HepG2 (cell line): ENCODE data around the gene COQ5. TPM values are rescaled to one million over a fixed set of nuclear protein-coding genes. Genes with fewer than 3 reads are reported as not detected.
A peak's percentile ranks its signal among the peaks of the same experiment; 100 is the strongest.

ENCODE experiments used
- ATAC-seq: fragments of 200-7000 bp; cut with Tn5 transposase; 3 replicates; pipeline ENCODE4 v1.9.1; 2020; ENCODE audit warnings: mild to moderate bottlenecking, moderate library complexity
- BruUV-seq: library from RNA; stranded (reverse); fragments of 400-500 nt; replicated peaks from 2 replicates; lab custom pipeline; 2021; lab: Mats Ljungman, UMichigan
- CTCF ChIA-PET: fragments of 300-600 bp; formaldehyde crosslinking; extraction: SDS; loops from one replicate; lab custom pipeline; 2021; ENCODE audit warnings: low total read pairs, inconsistent platforms, low intra/inter-chr PET ratio; lab: Yijun Ruan, JAX
- POLR2A ChIA-PET: fragments of 350-600 bp; sonication (Branson Sonifier 250); formaldehyde crosslinking; loops from one replicate; lab custom pipeline; 2020; ENCODE audit warnings: antibody characterized with exemption, inconsistent platforms; lab: Yijun Ruan, JAX
- DNase-seq: peaks from one replicate; pipeline ENCODE4 v3.0.0-alpha.2; 2015; ENCODE audit warnings: low spot score
- FAIRE-seq: peaks from 3 replicates; lab custom pipeline; 2011; peaks lifted over from hg19 to GRCh38; lab: Jason Lieb, UNC
- H2AFZ ChIP-seq: one replicate; pipeline ENCODE4 v1.6.1; 2011; ENCODE audit warnings: low read length, inconsistent platforms
- H3K27ac ChIP-seq: fragments of 300-600 bp; 3 replicates; pipeline ENCODE4 v1.8.0; 2011; ENCODE audit warnings: mixed run types, mild to moderate bottlenecking, mixed read lengths, low read length, inconsistent platforms; ENCODE audit not compliant: insufficient read depth; ENCODE audit errors: extremely low read length
- H3K27me3 ChIP-seq, 2 experiments: fragments of 200-600 bp in 1 of 2; 2 replicates in 1 of 2; 3 replicates in 1 of 2; pipeline versions ENCODE4 v1.6.0 to v1.8.0; 2011; ENCODE audit warnings: low read length in 2 of 2, mild to moderate bottlenecking in 2 of 2, moderate library complexity in 2 of 2, inconsistent platforms in 1 of 2; ENCODE audit not compliant: insufficient read depth in 2 of 2, control insufficient read depth in 1 of 2
- H3K36me3 ChIP-seq, 2 experiments: fragments of 200-600 bp in 1 of 2; replicated peaks in 1 of 2; 2 replicates in 1 of 2; 3 replicates in 1 of 2; pipeline versions ENCODE4 v1.5.1 to v1.8.0; 2011; ENCODE audit warnings: low read length in 2 of 2, inconsistent platforms in 1 of 2; ENCODE audit not compliant: insufficient read depth in 2 of 2, control insufficient read depth in 1 of 2
- H3K4me1 ChIP-seq: 2 replicates; pipeline ENCODE4 v1.5.1; 2012; ENCODE audit warnings: low read length, inconsistent platforms; ENCODE audit not compliant: insufficient read depth
- H3K4me2 ChIP-seq: 2 replicates; pipeline ENCODE4 v1.6.0; 2011; ENCODE audit warnings: low read depth, low read length, inconsistent platforms
- H3K4me3 ChIP-seq, 3 experiments: fragments of 200-600 bp in 1 of 3; sonication (generic), shearing (Covaris generic) in 1 of 3; replicated peaks in 1 of 3; 2 replicates each; pipeline ENCODE4 v1.5.1; 2011 to 2016; ENCODE audit warnings: low read length in 3 of 3, inconsistent platforms in 2 of 3, low read depth in 2 of 3, mild to moderate bottlenecking in 2 of 3, control low read depth in 1 of 3, mixed read lengths in 1 of 3; ENCODE audit not compliant: insufficient read depth in 1 of 3
- H3K79me2 ChIP-seq: one replicate; pipeline ENCODE4 v1.6.1; 2011; ENCODE audit warnings: low read length, inconsistent platforms; ENCODE audit not compliant: insufficient read depth
- H3K9ac ChIP-seq: 2 replicates; pipeline ENCODE4 v1.6.0; 2011; ENCODE audit warnings: mild to moderate bottlenecking, low read depth, low read length, inconsistent platforms; ENCODE audit not compliant: insufficient read depth
- H3K9me3 ChIP-seq: 2 replicates; pipeline ENCODE4 v1.5.1; 2012; ENCODE audit warnings: mild to moderate bottlenecking, low read length
- H4K20me1 ChIP-seq: 2 replicates; pipeline ENCODE4 v1.6.0; 2011; ENCODE audit warnings: inconsistent platforms, mild to moderate bottlenecking, low read length, moderate library complexity; ENCODE audit not compliant: insufficient read depth
- ARNT2 ChIP-seq: sonication (generic); formaldehyde crosslinking; IDR thresholded peaks from 2 replicates; pipeline ENCODE4 v1.8.0; 2022; ENCODE audit warnings: mild to moderate bottlenecking, low read depth, missing genetic modification reagents, moderate library complexity
- FOSL2 ChIP-seq: sonication (generic); formaldehyde crosslinking; IDR thresholded peaks from 2 replicates; pipeline ENCODE4 v1.4.0; 2020; ENCODE audit warnings: missing genetic modification reagents
- POLR2A ChIP-seq, 2 experiments: IDR thresholded peaks; 2 replicates each; pipeline ENCODE4 v1.6.1; 2011; ENCODE audit warnings: low read depth in 2 of 2, low read length in 2 of 2, mild to moderate bottlenecking in 1 of 2, moderate library complexity in 1 of 2; ENCODE audit not compliant: insufficient read depth in 1 of 2
- POLR2G ChIP-seq: fragments of 200-400 bp; formaldehyde crosslinking; IDR thresholded peaks from 2 replicates; pipeline ENCODE4 v1.6.1; 2018; ENCODE audit warnings: mild to moderate bottlenecking, low read depth, low read length, moderate library complexity
- RBFOX2 ChIP-seq: fragments of 200-400 bp; formaldehyde crosslinking; IDR thresholded peaks from 2 replicates; pipeline ENCODE4 v1.6.1; 2017; ENCODE audit warnings: low read depth, mild to moderate bottlenecking, low read length
- SRSF1 ChIP-seq: fragments of 200-400 bp; formaldehyde crosslinking; optimal IDR thresholded peaks from 2 replicates; pipeline ENCODE3; 2017; ENCODE audit warnings: mild to moderate bottlenecking, low read depth, low read length, moderate library complexity
- ZNF136 ChIP-seq: sonication (generic); formaldehyde crosslinking; IDR thresholded peaks from 2 replicates; pipeline ENCODE4 v1.8.1; 2022; ENCODE audit warnings: low read depth, mild to moderate bottlenecking, moderate library complexity, missing genetic modification reagents
- WGBS: methylation state at CpG from one replicate; pipeline ENCODE4 v1.1.6; 2017; ENCODE audit warnings: low lambda C conversion rate; 5-methylcytosine and 5-hydroxymethylcytosine counted together
- in situ Hi-C: cut with HindIII; loops from 2 replicates; pipeline ENCODE4 v1.10.0; 2017; ENCODE audit warnings: low pct_unique_long_range_greater_than_20kb; ENCODE audit not compliant: extremely low pct_ligation_motif_present
- intact Hi-C: fragments of 100-400 bp; cut with micrococcal nuclease; formaldehyde crosslinking; loops from one replicate; pipeline ENCODE4 v1.10.0; 2022; ENCODE audit not compliant: unreplicated experiment
- polyA plus RNA-seq, 8 experiments: library from polyadenylated mRNA; depleted of rRNA in 3 of 8; stranded (reverse) in 7 of 8; unstranded in 1 of 8; fragments of >200 nt; fragmentation: Illumina TruSeq in 4 of 8; extraction: Trizol in 4 of 8; gene quantifications; 2 replicates each; pipeline versions ENCODE4 v1.2.1 to v1.2.3, GENCODE V29; 2011 to 2016; ENCODE audit warnings: low read depth in 4 of 8, missing spikeins in 1 of 8, mixed read lengths in 1 of 8; ENCODE audit not compliant: insufficient read depth in 1 of 8
- total RNA-seq, 5 experiments: library from RNA; depleted of rRNA; stranded (reverse); fragments of >200 nt; fragmentation: Illumina TruSeq; extraction: Trizol; gene quantifications; 2 replicates each; pipeline ENCODE4 v1.2.3, GENCODE V29; 2016; ENCODE audit warnings: low read depth in 1 of 5
- TF ChIP-seq, protein P1 (sequence below), 2 experiments: sonication (generic) in 1 of 2; formaldehyde crosslinking in 1 of 2; IDR thresholded peaks; 2 replicates each; pipeline versions ENCODE4 v1.6.1 to v1.9.0; 2014 to 2022; ENCODE audit warnings: antibody characterized with exemption in 1 of 2, borderline replicate concordance in 1 of 2, inconsistent platforms in 1 of 2, low read depth in 1 of 2, missing genetic modification reagents in 1 of 2

COQ5 gene
- total and polyA plus RNA-seq, 2 of the 13 experiments (the other 11 are each of a cell fraction or from before 2014, with no cell fraction given): 36.4 to 41.5 TPM

- TF ChIP-seq, protein P1, sequence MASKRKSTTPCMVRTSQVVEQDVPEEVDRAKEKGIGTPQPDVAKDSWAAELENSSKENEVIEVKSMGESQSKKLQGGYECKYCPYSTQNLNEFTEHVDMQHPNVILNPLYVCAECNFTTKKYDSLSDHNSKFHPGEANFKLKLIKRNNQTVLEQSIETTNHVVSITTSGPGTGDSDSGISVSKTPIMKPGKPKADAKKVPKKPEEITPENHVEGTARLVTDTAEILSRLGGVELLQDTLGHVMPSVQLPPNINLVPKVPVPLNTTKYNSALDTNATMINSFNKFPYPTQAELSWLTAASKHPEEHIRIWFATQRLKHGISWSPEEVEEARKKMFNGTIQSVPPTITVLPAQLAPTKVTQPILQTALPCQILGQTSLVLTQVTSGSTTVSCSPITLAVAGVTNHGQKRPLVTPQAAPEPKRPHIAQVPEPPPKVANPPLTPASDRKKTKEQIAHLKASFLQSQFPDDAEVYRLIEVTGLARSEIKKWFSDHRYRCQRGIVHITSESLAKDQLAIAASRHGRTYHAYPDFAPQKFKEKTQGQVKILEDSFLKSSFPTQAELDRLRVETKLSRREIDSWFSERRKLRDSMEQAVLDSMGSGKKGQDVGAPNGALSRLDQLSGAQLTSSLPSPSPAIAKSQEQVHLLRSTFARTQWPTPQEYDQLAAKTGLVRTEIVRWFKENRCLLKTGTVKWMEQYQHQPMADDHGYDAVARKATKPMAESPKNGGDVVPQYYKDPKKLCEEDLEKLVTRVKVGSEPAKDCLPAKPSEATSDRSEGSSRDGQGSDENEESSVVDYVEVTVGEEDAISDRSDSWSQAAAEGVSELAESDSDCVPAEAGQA (IDR thresholded peaks at IDR 0.05; ENCODE audit: low read depth): no peak
- TF ChIP-seq, protein P1 (CRISPR knock-in tag; IDR thresholded peaks at IDR 0.05; ENCODE audit: borderline replicate concordance): no peak
- TF ChIP-seq SRSF1 (no peak), POLR2G (0 out of 2 replicates have a peak, but pooled peaks have one; percentile 52), FOSL2 (CRISPR knock-in tag) (no peak), RBFOX2 (peak; percentile 37; the same call in 1 of the 2 replicates), POLR2A (IDR thresholded peaks at IDR 0.05; ENCODE audit: insufficient read depth in 1 of 2, low read depth in 2 of 2, low read length in 2 of 2) (0 out of 4 replicates have a peak, but pooled peaks of 1 of the 2 experiments have one; percentile 23)
- TF ChIP-seq, all 625 proteins: peak for 8
Measured at GRCh38 chr12:120457133-120457532, 71.8 kb downstream of the COQ5 start (continued).

DNA sequence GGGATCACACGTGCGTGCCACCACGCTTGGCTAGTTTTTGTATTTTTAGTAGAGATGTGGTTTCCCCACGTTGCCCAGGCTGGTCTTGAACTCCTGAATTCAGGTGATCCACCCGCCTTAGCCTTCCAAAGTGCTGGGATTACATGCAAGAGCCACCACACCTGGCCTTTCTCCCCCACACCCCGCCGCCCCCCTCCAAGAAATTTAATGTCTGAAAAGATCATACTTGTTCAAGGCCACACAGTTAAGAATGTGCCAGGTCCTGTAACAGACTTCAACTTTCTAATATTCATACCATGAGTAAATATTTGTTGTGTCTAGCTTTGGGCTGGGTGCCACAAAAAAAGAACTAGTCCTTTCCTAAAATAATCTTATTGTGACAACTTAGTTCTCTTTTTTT lies 73.7 kb downstream of the COQ5 start:
- DNase-seq (no peak), ATAC-seq (no peak), FAIRE-seq (no peak)
- Histone ChIP-seq H3K4me2 (no peak overlapping the region), H3K4me3 (no peak overlapping the region), H3K4me1 (no peaks in the 10 kb centered on the region), H3K9me3 (no peaks in the 10 kb centered on the region), H3K79me2 (peaks cover under 1% of the 10 kb centered on the region), H4K20me1 (0 out of 2 replicates have a peak, but pooled peaks cover 9% of the 10 kb centered on the region), H2AFZ (no peak overlapping the region), H3K27me3 (no peaks in the 10 kb centered on the region), H3K36me3 (peaks cover 24 to 53% of the 10 kb centered on the region in 2 experiments), H3K9ac (no peak overlapping the region), H3K27ac (no peak overlapping the region)
- ChIA-PET POLR2A (no interaction called here), CTCF (no interaction called here)
- TF ChIP-seq ARNT2: no peak
- no peak for TF ChIP-seq ZNF136 (CRISPR knock-in tag)
- in situ Hi-C loops (no loop called here), intact Hi-C loops (loop anchor here (5.0 kb wide), 1 partner anchor 77 kb away; the partner anchor contains the start of gene RNF10)
- WGBS: 100% methylated on average over 7 of the region's 7 CpGs
- no TSS peak for BruUV-seq
